ENCODE results near the gene BUD23.

- TF ChIP-seq POLR2A (IDR thresholded peaks at IDR 0.05) (no peak), CTCF (IDR thresholded peaks at IDR 0.05) (no peak), POLR2AphosphoS5 (IDR thresholded peaks at IDR 0.05) (no peak), EP300 (IDR thresholded peaks at IDR 0.05) (no peak)
These were observed 45.2 kb downstream of the BUD23 start for GRCh38 chr7:73728551-73728950.
